ENCODE data around the gene PTPN6. TPM values are rescaled to one million over a fixed set of nuclear protein-coding genes. Genes with fewer than 3 reads are reported as not detected.
A peak's percentile ranks its signal among the peaks of the same experiment; 100 is the strongest.
"Not testable (repeated sequence)": the region's sequence is repeated elsewhere in the genome, so short reads cannot be mapped to it uniquely, and the experiment has no call there.

The PTPN6 gene
- total RNA-seq, result 100 to 1,000 TPM; 354 to 397 TPM

DNA sequence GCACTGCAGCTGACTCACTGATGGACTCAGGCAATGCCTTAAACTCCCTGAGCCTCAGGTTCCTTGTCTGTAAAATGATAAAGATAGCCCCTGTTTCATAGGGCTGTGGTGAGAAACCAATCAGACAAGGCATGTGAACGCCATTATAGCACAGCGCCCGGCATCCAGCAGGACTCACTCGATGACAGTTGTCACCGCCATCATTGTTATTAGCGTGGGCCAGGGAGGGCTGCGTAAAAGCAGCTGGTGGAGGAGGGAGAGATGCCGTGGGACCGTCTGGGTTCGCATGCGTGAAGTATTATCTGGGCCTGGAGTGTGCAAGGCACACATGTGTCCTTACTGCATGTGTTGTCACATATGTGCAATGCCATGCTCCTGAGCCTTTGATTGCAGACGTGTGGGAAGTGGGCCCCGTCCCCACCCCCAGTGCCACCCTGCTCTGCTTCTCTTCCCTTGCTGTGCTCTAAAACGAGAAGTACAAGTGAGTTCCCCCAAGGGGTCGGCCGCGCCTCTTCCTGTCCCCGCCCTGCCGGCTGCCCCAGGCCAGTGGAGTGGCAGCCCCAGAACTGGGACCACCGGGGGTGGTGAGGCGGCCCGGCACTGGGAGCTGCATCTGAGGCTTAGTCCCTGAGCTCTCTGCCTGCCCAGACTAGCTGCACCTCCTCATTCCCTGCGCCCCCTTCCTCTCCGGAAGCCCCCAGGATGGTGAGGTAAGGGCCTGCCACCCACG, at the start of gene PTPN6:
TSS of gene PTPN6 (plus strand) at position 546 of the 730 bp plus-strand sequence. CDS start at position 703, 157 bp downstream.
- H3K4me3 Mint-ChIP-seq, result peak within 1 kb of the TSS; percentile 99
- H3K27me3 Mint-ChIP-seq (ENCODE audit: low read depth), result no peaks in the 10 kb centered on the region
- CTCF ChIA-PET, result interaction anchor here (1.0 to 18.6 kb wide), 8 partner anchors 9 to 238 kb away, joined by 3 to 742 read pairs (median 9); partner anchors contain the start of genes LPCAT3 and PEX5
- H3K27ac Mint-ChIP-seq, result peak within 1 kb of the TSS; percentile 98
- POLR2A ChIA-PET, result interaction anchor here (0.6 to 20.8 kb wide), 9 partner anchors 5 to 157 kb away, joined by 3 to 1099 read pairs (median 4); partner anchors contain the start of genes C12orf57, C1RL, CDCA3 and PTPN6
- no peaks in the 10 kb centered on the region for H3K9me3 Mint-ChIP-seq (ENCODE audit: insufficient read depth)
- DNase-seq (peak; percentile 82), ATAC-seq (peak; percentile 9)
- H3K36me3 Mint-ChIP-seq (ENCODE audit: low read depth), result peaks cover 51% of the 10 kb centered on the region
- H3K4me1 Mint-ChIP-seq (ENCODE audit: low read depth), result peaks cover 68% of the 10 kb centered on the region

DNA sequence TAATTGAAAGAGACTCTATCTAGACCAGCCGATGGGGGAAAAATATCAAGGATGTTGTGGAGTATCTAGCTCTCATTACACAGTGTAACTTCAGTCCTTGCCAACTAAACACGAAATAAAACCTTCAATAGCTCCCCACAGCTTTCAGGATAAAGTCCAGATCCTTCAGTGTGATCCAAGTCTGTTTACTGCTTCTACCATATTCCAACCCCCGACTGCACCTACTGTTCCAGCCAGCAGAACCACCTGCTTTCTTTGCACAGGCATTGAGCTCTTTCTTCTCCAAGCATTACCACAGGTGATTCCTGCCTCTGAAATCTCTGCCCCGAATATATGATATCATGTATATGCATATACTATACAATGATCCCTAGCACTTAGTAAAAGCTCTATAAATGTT, 48.7 kb upstream of the PTPN6 start:
- Mint-ChIP-seq H3K27ac (no peak overlapping the region), H3K9me3 (ENCODE audit: insufficient read depth) (no peaks in the 10 kb centered on the region), H3K36me3 (ENCODE audit: low read depth) (no peaks in the 10 kb centered on the region), H3K4me1 (ENCODE audit: low read depth) (peaks cover 14% of the 10 kb centered on the region), H3K4me3 (no peak overlapping the region), H3K27me3 (ENCODE audit: low read depth) (no peaks in the 10 kb centered on the region)
- ATAC-seq (no peak), DNase-seq (no peak)
- POLR2A ChIA-PET, result interaction anchor here (1.3 to 1.7 kb wide), 2 partner anchors 29 to 41 kb away, joined by 4 to 5 read pairs; partner anchors contain the start of genes C12orf57, RNU7-1 and SPSB2
- CTCF ChIA-PET, result interaction anchor here (0.6 to 1.5 kb wide), 3 partner anchors 11 to 23 kb away, joined by 3 to 6 read pairs (median 3); partner anchors contain the start of gene ENO2

DNA sequence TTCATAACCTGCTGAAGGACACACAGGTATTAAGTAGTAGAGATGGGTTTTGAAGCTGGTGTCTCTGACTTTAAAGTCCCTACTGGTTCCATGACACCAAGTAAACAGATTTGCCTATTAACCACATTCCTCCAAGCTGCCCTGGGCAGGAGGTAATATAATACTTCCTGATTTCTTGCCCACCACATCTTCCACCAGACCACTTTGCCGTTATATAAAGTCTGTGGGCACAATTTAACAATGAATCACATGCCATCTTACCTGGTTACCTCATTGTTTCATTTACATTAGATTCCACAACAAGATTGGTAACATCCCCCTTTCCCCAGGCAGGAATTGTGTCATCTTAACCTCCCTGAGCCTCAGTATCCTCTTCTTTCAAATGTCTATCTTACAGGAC, 47.4 kb upstream of the PTPN6 start:
- ATAC-seq (no peak), DNase-seq (no peak)
- Mint-ChIP-seq H3K27ac (no peak overlapping the region), H3K9me3 (ENCODE audit: insufficient read depth) (no peaks in the 10 kb centered on the region), H3K36me3 (ENCODE audit: low read depth) (no peaks in the 10 kb centered on the region), H3K4me3 (no peak overlapping the region), H3K27me3 (ENCODE audit: low read depth) (no peaks in the 10 kb centered on the region), H3K4me1 (ENCODE audit: low read depth) (peaks cover 14% of the 10 kb centered on the region)
- ChIA-PET CTCF (interaction anchor here (5.0 to 5.2 kb wide), 2 partner anchors 12 to 31 kb away, joined by 38 to 40 read pairs; partner anchors contain the start of gene SPSB2), POLR2A (interaction anchor here (2.3 kb wide), 1 partner anchor 12 kb away, joined by 14 read pairs; no protein-coding TSS in a partner anchor)

DNA sequence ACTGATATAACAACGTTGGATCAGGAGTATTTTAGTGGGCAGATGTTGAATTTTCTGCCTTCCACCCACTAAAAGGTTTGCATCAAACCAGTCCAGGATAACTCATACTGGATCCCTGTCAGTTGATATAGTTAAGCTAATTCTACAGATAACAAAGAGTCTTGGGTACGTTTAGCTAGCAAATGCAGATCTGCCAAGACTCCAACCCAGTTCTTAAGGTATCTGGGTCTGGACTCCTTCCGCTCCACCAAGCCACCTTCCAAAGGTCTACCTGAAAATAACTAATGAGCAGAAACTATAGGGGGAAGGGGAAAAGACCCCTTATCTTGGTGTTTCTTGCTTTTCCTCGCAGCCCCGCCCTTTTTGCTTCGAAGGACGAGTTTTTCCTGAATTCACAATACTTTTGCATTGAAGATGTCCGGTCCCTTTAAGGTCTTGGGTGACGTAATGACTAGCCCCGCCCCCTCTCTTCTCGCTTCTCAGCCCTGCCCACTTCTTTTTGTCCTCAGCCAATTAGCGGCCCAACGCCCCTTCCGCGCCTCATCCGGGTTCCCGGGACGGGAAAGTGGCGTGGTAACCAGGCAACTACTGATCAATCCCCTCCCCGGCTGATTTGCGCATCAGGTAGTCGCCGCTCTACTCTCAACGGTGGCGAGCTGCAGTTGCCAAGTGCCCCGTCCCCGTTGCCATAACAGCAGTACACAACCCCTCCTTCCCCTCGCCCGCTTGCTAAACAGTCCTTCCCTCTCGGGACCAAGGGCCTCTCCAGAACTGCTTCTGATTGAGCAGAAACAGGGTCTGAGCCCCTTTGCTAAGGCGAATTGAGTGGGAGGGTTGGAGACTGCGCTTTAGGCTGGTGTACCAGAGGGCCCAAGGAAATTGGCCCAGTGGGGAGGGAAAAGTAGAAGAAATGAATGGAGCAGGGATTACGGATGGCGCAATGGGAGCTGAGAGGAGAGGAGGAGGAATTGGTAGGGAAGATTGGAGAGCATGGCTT, 46.6 kb upstream of the PTPN6 start, which contains the start of gene LRRC23:
TSS of gene LRRC23 (plus strand) at position 543 of the 997 bp plus-strand sequence. CDS start 812 bp downstream, outside the sequence.
- no peak within 1 kb of the TSS for H3K4me3 Mint-ChIP-seq
- H3K9me3 Mint-ChIP-seq (ENCODE audit: insufficient read depth), result no peaks in the 10 kb centered on the region
- H3K4me1 Mint-ChIP-seq (ENCODE audit: low read depth), result peaks cover 11% of the 10 kb centered on the region
- ChIA-PET CTCF (interaction anchor here (0.8 to 5.2 kb wide), 5 partner anchors 13 to 205 kb away, joined by 4 to 40 read pairs (median 6); partner anchors contain the start of gene SPSB2), POLR2A (interaction anchor here (1.0 to 4.0 kb wide), 6 partner anchors 9 to 40 kb away, joined by 4 to 16 read pairs (median 9); partner anchors contain the start of genes C12orf57, ENO2, RNU7-1 and SPSB2)
- peak; percentile 95 for ATAC-seq
- no peak within 1 kb of the TSS for H3K27ac Mint-ChIP-seq
- DNase-seq, result peak; percentile 99
- H3K27me3 Mint-ChIP-seq (ENCODE audit: low read depth), result no peaks in the 10 kb centered on the region
- H3K36me3 Mint-ChIP-seq (ENCODE audit: low read depth), result no peaks in the 10 kb centered on the region

DNA sequence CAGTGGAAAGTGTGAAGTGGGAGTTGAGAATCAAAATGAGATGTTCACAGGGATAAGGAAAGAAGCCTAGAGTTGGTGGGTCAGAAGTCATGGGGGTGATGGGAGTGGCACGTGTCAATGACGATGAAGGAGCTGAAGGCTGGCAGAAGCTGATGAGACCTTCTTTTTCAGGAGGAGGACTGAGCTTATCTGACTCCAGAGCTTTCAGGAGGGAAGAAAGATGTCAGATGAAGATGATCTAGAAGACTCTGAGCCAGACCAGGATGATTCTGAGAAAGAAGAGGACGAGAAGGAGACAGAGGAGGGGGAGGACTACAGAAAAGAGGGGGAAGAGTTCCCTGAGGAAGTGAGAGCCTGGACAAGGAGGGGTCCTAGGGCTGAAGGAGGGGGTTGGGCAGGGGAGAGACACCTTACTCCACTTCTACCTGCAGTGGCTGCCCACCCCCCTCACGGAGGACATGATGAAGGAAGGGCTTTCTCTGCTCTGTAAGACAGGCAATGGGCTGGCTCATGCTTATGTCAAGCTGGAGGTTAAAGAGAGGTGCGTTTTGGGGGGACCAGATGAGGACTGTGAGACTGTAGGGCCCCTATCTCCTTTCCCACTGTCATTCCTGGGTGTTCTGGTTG, 45.6 kb upstream of the PTPN6 start:
- ChIA-PET CTCF (interaction anchor here (1.2 to 5.2 kb wide), 5 partner anchors 14 to 204 kb away, joined by 3 to 40 read pairs (median 6); partner anchors contain the start of gene SPSB2), POLR2A (interaction anchor here (0.7 to 4.0 kb wide), 8 partner anchors 9 to 39 kb away, joined by 3 to 16 read pairs (median 7); partner anchors contain the start of genes C12orf57, ENO2, RNU7-1 and SPSB2)
- no peaks in the 10 kb centered on the region for H3K27me3 Mint-ChIP-seq (ENCODE audit: low read depth)
- no peaks in the 10 kb centered on the region for H3K9me3 Mint-ChIP-seq (ENCODE audit: insufficient read depth)
- H3K27ac Mint-ChIP-seq, result no peak overlapping the region
- H3K4me1 Mint-ChIP-seq (ENCODE audit: low read depth), result peaks cover 3% of the 10 kb centered on the region
- ATAC-seq (no peak), DNase-seq (no peak)
- H3K36me3 Mint-ChIP-seq (ENCODE audit: low read depth), result no peaks in the 10 kb centered on the region
- no peak overlapping the region for H3K4me3 Mint-ChIP-seq

DNA sequence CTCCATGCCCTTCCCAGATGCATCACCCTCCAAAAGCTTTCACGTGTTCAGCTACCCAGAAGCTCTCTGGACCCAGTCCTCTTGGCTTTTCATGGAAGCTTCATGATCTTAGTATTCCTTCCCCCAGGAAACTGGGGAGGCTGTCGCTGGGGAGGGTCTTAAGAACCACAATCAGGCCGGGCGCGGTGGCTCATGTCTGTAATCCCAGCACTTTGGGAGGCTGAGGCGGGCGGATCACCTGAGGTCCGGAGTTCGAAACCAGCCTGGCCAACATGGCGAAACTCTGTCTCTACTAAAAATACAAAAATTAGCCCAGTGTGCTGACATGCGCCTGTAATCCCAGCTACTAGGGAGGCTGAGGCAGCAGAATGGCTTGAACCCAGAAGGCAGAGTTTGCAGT, 43.0 kb upstream of the PTPN6 start:
- H3K4me3 Mint-ChIP-seq; H3K36me3 Mint-ChIP-seq (ENCODE audit: low read depth); H3K9me3 Mint-ChIP-seq (ENCODE audit: insufficient read depth); H3K4me1 Mint-ChIP-seq (ENCODE audit: low read depth); ATAC-seq; H3K27ac Mint-ChIP-seq; DNase-seq; H3K27me3 Mint-ChIP-seq (ENCODE audit: low read depth): not testable (repeated sequence)
- POLR2A ChIA-PET, result interaction anchor here (1.6 to 4.0 kb wide), 4 partner anchors 17 to 219 kb away, joined by 4 to 16 read pairs (median 10); partner anchors contain the start of genes C12orf57, RNU7-1, SPSB2 and ZNF384
- CTCF ChIA-PET, result interaction anchor here (1.0 to 5.2 kb wide), 6 partner anchors 11 to 39 kb away, joined by 3 to 40 read pairs (median 8); partner anchors contain the start of gene SPSB2

DNA sequence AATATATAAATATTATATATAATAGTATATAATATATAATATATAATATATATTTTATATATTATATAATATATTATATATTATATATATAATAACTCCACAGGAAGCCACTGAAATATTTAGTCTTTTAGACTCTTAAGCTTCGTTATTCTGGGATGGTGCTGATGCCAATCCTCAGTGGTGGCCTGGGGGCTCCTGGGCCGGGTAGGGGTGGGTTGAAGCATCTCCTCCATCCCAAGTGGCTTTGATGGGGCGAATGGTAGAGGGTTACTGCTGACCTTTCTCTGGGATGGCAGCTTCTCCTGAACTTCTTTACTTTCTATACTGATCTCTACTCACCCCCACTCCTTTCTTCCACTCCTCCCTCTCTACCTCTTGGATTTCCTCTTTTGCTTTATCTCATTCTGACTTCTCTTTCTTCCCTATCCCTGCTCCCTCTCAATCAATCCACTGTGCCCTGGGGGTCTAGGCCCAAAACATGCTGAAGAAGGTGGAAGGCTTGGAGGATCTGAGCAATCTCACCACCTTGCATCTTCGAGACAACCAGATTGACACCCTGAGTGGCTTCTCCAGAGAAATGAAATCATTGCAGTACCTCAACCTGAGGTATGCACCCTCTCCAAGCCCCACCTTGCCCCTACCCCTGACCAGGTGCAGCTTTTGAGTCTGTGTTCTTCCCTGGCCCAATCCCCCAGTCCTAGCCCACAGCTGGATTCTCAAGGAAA, 41.6 kb upstream of the PTPN6 start:
- H3K27me3 Mint-ChIP-seq (ENCODE audit: low read depth), result peaks cover 5% of the 10 kb centered on the region
- H3K27ac Mint-ChIP-seq, result no peak overlapping the region
- no peak for DNase-seq
- H3K9me3 Mint-ChIP-seq (ENCODE audit: insufficient read depth), result no peaks in the 10 kb centered on the region
- H3K36me3 Mint-ChIP-seq (ENCODE audit: low read depth), result no peaks in the 10 kb centered on the region
- no peak overlapping the region for H3K4me3 Mint-ChIP-seq
- POLR2A ChIA-PET, result interaction anchor here (0.7 to 1.8 kb wide), 5 partner anchors 17 to 328 kb away, joined by 3 to 7 read pairs (median 4); partner anchors contain the start of genes C12orf57, CDCA3, RNU7-1 and USP5
- CTCF ChIA-PET, result interaction anchor here (0.7 to 2.3 kb wide), 5 partner anchors 15 to 42 kb away, joined by 4 to 12 read pairs (median 5); partner anchors contain the start of genes SPSB2 and TPI1
- ATAC-seq, result no peak
- H3K4me1 Mint-ChIP-seq (ENCODE audit: low read depth), result peaks cover 15% of the 10 kb centered on the region

DNA sequence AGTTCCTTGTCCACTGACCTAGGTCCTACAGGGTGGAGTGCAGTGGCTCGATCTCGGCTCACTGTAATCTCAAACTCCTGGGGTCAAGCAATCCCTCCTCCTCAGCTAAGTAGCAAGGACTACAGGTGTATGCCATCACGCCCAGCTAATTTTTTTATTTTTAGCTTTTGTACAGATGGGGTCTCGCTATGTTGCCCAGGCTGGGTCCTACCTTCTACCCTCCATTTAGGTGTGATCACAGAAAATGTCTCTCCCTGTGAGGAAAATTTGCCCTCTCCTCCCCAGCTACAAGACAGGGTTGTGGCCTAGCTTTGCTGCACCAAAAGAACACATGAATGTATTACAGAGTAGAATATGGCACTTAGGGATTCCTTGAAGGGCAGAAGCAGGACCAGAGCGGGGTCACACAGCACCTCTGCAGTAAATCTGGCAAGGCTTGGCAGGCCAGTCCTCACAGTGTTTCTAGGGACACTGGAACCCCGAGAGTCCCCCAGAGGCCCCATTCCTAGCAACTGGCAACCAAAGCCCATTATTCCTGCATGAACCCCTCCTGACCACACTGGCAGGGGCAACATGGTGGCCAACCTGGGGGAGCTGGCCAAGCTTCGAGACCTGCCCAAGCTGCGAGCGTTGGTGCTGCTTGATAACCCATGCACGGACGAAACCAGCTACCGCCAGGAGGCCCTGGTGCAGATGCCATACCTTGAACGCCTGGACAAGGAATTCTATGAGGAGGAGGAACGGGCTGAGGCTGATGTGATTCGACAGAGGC, 38.8 kb upstream of the PTPN6 start:
- peaks cover 39% of the 10 kb centered on the region for H3K4me1 Mint-ChIP-seq (ENCODE audit: low read depth)
- no peak for ATAC-seq
- no peaks in the 10 kb centered on the region for H3K9me3 Mint-ChIP-seq (ENCODE audit: insufficient read depth)
- peaks cover 5% of the 10 kb centered on the region for H3K27me3 Mint-ChIP-seq (ENCODE audit: low read depth)
- ChIA-PET CTCF (interaction anchor here (0.8 to 5.8 kb wide), 6 partner anchors 12 to 196 kb away, joined by 3 to 22 read pairs (median 14); partner anchors contain the start of genes C1RL, LPCAT3 and SPSB2), POLR2A (interaction anchor here (0.6 to 3.9 kb wide), 6 partner anchors 14 to 138 kb away, joined by 3 to 32 read pairs (median 4); partner anchors contain the start of genes C12orf57, CDCA3, RNU7-1 and SPSB2)
- H3K36me3 Mint-ChIP-seq (ENCODE audit: low read depth), result peaks cover 17% of the 10 kb centered on the region
- peak overlapping the region; percentile 53 for H3K4me3 Mint-ChIP-seq
- no peak overlapping the region for H3K27ac Mint-ChIP-seq
- DNase-seq, result no peak

DNA sequence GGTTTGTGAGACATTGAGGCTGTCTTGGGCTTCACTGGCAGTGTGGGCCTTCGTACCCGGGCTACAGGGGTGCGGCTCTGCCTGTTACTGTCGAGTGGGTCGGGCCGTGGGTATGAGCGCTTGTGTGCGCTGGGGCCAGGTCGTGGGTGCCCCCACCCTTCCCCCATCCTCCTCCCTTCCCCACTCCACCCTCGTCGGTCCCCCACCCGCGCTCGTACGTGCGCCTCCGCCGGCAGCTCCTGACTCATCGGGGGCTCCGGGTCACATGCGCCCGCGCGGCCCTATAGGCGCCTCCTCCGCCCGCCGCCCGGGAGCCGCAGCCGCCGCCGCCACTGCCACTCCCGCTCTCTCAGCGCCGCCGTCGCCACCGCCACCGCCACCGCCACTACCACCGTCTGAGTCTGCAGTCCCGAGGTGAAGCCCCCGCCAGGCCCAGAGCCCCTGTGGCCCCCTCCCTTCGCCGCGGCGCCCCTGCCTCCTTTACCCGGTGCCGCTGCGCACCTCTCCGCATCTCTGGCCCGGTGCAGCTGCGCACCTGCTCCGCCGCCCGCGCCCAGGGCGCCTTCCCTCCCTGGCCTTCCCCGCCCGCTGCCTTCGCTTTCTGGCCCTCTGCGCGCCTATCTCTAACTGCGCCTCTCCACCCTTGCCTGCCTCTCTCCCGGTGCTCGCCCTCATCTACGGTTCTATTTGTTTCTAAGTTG, 36.8 kb upstream of the PTPN6 start, which contains the start of gene ENO2:
TSS of gene ENO2 (plus strand) at position 335 of the 701 bp plus-strand sequence. CDS start 1,253 bp downstream, outside the sequence.
- peak within 1 kb of the TSS; percentile 92 for H3K4me3 Mint-ChIP-seq
- peaks cover 29% of the 10 kb centered on the region for H3K36me3 Mint-ChIP-seq (ENCODE audit: low read depth)
- H3K27ac Mint-ChIP-seq, result peak within 1 kb of the TSS; percentile 84
- ChIA-PET CTCF (interaction anchor here (0.6 to 5.8 kb wide), 8 partner anchors 10 to 198 kb away, joined by 3 to 22 read pairs (median 4); partner anchors contain the start of genes C12orf57, RNU7-1 and SPSB2), POLR2A (interaction anchor here (0.9 to 3.9 kb wide), 12 partner anchors 9 to 63 kb away, joined by 3 to 32 read pairs (median 6); partner anchors contain the start of genes C12orf57, CDCA3, RNU7-1 and SPSB2)
- DNase-seq (peak; percentile 87), ATAC-seq (peak; percentile 92)
- peaks cover 5% of the 10 kb centered on the region for H3K27me3 Mint-ChIP-seq (ENCODE audit: low read depth)
- peaks cover 45% of the 10 kb centered on the region for H3K4me1 Mint-ChIP-seq (ENCODE audit: low read depth)
- H3K9me3 Mint-ChIP-seq (ENCODE audit: insufficient read depth), result no peaks in the 10 kb centered on the region
